Measurements from ENCODE around the gene METTL8.

DNA sequence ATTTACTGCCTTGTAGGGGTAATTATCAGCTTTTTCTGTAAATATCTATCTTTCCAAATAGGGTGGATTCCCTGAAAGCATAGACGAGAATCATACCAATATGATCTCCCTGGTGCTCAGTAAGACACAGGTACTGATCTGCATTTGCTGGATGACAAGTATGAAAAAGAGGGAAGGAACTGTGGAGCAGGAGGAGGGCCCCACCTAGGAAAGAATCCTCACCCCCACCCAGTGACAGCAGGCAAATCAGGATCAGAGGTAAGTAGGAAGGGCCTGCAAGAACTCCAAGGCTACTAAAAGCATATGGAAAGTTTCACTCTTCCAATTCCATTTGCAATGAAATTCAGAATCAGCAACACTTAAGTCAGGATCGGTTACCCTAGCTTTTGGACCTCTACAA lies 42.3 kb downstream of the METTL8 start:
- TF ChIP-seq FOXM1 (IDR thresholded peaks at IDR 0.05; ENCODE audit: borderline replicate concordance) (no peak), LEF1 (IDR thresholded peaks at IDR 0.05; ENCODE audit: borderline replicate concordance) (no peak), TARDBP (IDR thresholded peaks at IDR 0.05) (no peak), ZNF384 (IDR thresholded peaks at IDR 0.05) (no peak), ARNT (IDR thresholded peaks at IDR 0.05) (no peak), BHLHE40 (IDR thresholded peaks at IDR 0.05; ENCODE audit: borderline replicate concordance) (no peak), SP1 (IDR thresholded peaks at IDR 0.05) (no peak), ELF4 (IDR thresholded peaks at IDR 0.05) (no peak), FOXK2 (IDR thresholded peaks at IDR 0.05) (no peak), SUZ12 (IDR thresholded peaks at IDR 0.05) (no peak), NFRKB (IDR thresholded peaks at IDR 0.05) (no peak), CTBP1 (IDR thresholded peaks at IDR 0.05; ENCODE audit: borderline replicate concordance) (no peak), FOXA1 (IDR thresholded peaks at IDR 0.05) (no peak)

Data from HEK293T (cell line).